Small intestine (tissue), 7 donors: ENCODE measurements around the gene TAP1. TPM values are rescaled to one million over a fixed set of nuclear protein-coding genes. Genes with fewer than 3 reads are reported as not detected.

Experiments used
- DNase-seq, 2 donors: peaks; one replicate each; pipeline versions ENCODE4 v3.0.0 to v3.0.0-alpha.2; 2013
- FAIRE-seq: peaks from 2 replicates; lab custom pipeline; 2012; peaks lifted over from hg19 to GRCh38; lab: Jason Lieb, UNC
- H3K27ac ChIP-seq, 3 donors: one replicate each; pipeline ENCODE4 v1.5.1; 2013; ENCODE audit warnings: low read length in 2 of 3, mild to moderate bottlenecking in 2 of 3, control low read depth in 1 of 3, inconsistent platforms in 1 of 3, low read depth in 1 of 3, moderate library complexity in 1 of 3
- H3K27me3 ChIP-seq, 3 donors: one replicate each; pipeline ENCODE4 v1.6.1; 2013; ENCODE audit warnings: low read length in 3 of 3, inconsistent platforms in 1 of 3; ENCODE audit not compliant: control insufficient read depth in 3 of 3, insufficient read depth in 3 of 3
- H3K36me3 ChIP-seq, 3 donors: one replicate each; pipeline ENCODE4 v1.6.1; 2013; ENCODE audit warnings: low read length in 3 of 3, inconsistent platforms in 1 of 3, low read depth in 1 of 3, mild to moderate bottlenecking in 1 of 3, moderate library complexity in 1 of 3; ENCODE audit not compliant: control insufficient read depth in 3 of 3, insufficient read depth in 2 of 3
- H3K4me1 ChIP-seq, 3 donors: one replicate each; pipeline ENCODE4 v1.6.1; 2013; ENCODE audit warnings: low read length in 2 of 3, inconsistent platforms in 1 of 3, low read depth in 1 of 3, mild to moderate bottlenecking in 1 of 3, moderate library complexity in 1 of 3; ENCODE audit not compliant: control insufficient read depth in 3 of 3, insufficient read depth in 2 of 3
- H3K4me3 ChIP-seq, 3 donors: one replicate each; pipeline ENCODE4 v1.5.1; 2013; ENCODE audit warnings: low read length in 3 of 3, control low read depth in 1 of 3, inconsistent platforms in 1 of 3, low read depth in 1 of 3, mild to moderate bottlenecking in 1 of 3, moderate library complexity in 1 of 3
- H3K9me3 ChIP-seq, 2 donors: one replicate each; pipeline ENCODE4 v1.6.1; 2013; ENCODE audit warnings: low read depth in 1 of 2, low read length in 1 of 2; ENCODE audit not compliant: control insufficient read depth in 2 of 2, insufficient read depth in 1 of 2
- WGBS, 3 donors: extraction: QIAGEN DNeasy Blood & Tissue Kit; methylation state at CpG; one replicate each; pipeline ENCODE4 v1.1.7; 2013; 5-methylcytosine and 5-hydroxymethylcytosine counted together
- polyA plus RNA-seq, 4 donors: library from polyadenylated mRNA; stranded (reverse) in 3 of 4; unstranded in 1 of 4; fragments of 200-250 nt in 3 of 4; fragments of 120-200 nt in 1 of 4; gene quantifications; one replicate each; pipeline versions ENCODE4 v1.2.1 to v1.2.3, GENCODE V29; 2013
- donor health status: healthy with polysubstance abuse.
- donor health status: control.
- donor health status: control.
- donor health status: Bipolar disorder and iron deficiency.
- donor health status: healthy.

The TAP1 gene
- polyA plus RNA-seq, 4 donors, result 20.2 to 157 (median 92.1) TPM

DNA sequence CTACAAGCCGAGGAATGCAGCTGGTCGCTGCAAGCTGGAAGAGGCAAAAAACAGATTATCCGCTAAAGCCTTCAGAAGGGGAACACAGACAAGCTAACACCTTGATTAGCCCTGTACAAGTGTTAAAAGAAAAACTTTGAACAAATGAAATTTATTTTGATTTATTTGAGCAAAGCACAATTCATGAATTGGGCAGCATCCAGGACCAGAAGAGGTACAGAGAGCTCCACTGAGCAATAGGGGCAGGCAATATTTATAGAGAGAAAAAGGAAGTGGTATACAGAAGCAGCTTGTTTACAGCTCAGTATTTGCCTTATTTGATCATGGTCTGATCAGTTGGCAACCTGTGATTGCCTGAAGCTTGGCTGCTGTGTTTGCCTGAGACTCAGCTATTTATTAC is 54.3 kb downstream of the TAP1 start:
- Histone ChIP-seq H3K9me3 (peaks cover 0 to 5% of the 10 kb centered on the region in 2 donors), H3K27ac (no peak overlapping the region), H3K27me3 (peaks cover 0 to 36% (median 7%) of the 10 kb centered on the region in 3 donors), H3K36me3 (no peaks in the 10 kb centered on the region), H3K4me3 (no peak overlapping the region), H3K4me1 (no peaks in the 10 kb centered on the region)
- WGBS, 3 donors, result 90 to 97% (median 92%) methylated on average over 3 of the region's 3 CpGs
- FAIRE-seq (no peak), DNase-seq (no peak)

- Histone ChIP-seq H3K27ac (no peak overlapping the region), H3K9me3 (peaks cover 0 to 5% of the 10 kb centered on the region in 2 donors), H3K4me1 (no peaks in the 10 kb centered on the region), H3K27me3 (peaks cover 0 to 41% (median 8%) of the 10 kb centered on the region in 3 donors), H3K36me3 (no peaks in the 10 kb centered on the region), H3K4me3 (no peak overlapping the region)
- 8 to 11% (median 9%) methylated on average over 30 of the region's 30 CpGs for WGBS, 3 donors
- FAIRE-seq (no peak), DNase-seq (peak; percentile 61 to 79)
Observed at GRCh38 chr6:32796848-32797776, 56.4 kb downstream of the TAP1 start.

Other genes with a start within 250 kb of the TAP1 start
- gene HLA-DQA1, start 216.3 kb downstream of the TAP1 start, polyA plus RNA-seq, result 10 to 100 TPM in 3 of 4 donors, 1 to 10 TPM in 1; 6.5 to 54.9 (median 31.5) TPM
- 100 to 1,000 TPM in 1 of 4 donors, 10 to 100 TPM in 3; 23.5 to 181 (median 85.8) TPM for gene HLA-DQB1, start 187.0 kb downstream of the TAP1 start, polyA plus RNA-seq
- 1 to 10 TPM in 1 of 4 donors, under 1 TPM in 1, not detected in 2; 0.09 to 2.0 TPM for gene HLA-DQA2, start 112.3 kb downstream of the TAP1 start, polyA plus RNA-seq
- gene HLA-DQB2, start 90.2 kb downstream of the TAP1 start, polyA plus RNA-seq, result 1 to 10 TPM in 1 of 4 donors, under 1 TPM in 1, not detected in 2; 0.09 to 2.7 TPM
- gene HLA-DOB, start 36.7 kb downstream of the TAP1 start, polyA plus RNA-seq, result 1 to 10 TPM in 2 of 4 donors, under 1 TPM in 1, not detected in 1; 0.74 to 4.6 (median 2.7) TPM
- gene TAP2, start 15.0 kb downstream of the TAP1 start, polyA plus RNA-seq, result 10 to 100 TPM; 12.9 to 51.5 (median 20.8) TPM
- 100 to 1,000 TPM in 3 of 4 donors, 10 to 100 TPM in 1; 48.0 to 329 (median 293) TPM for gene PSMB8, start 9.7 kb downstream of the TAP1 start, polyA plus RNA-seq
- gene PSMB9, start 488 bp upstream of the TAP1 start, polyA plus RNA-seq, result 100 to 1,000 TPM in 3 of 4 donors, 10 to 100 TPM in 1; 21.4 to 224 (median 211) TPM
- 10 to 100 TPM; 22.8 to 60.5 (median 29.8) TPM for gene HLA-DMB, start 87.3 kb upstream of the TAP1 start, polyA plus RNA-seq
- 100 to 1,000 TPM in 1 of 4 donors, 10 to 100 TPM in 3; 24.5 to 111 (median 68.5) TPM for gene HLA-DMA, start 99.4 kb upstream of the TAP1 start, polyA plus RNA-seq
- 100 to 1,000 TPM in 1 of 4 donors, 10 to 100 TPM in 3; 76.2 to 201 (median 90.6) TPM for gene BRD2, start 114.9 kb upstream of the TAP1 start, polyA plus RNA-seq
- 1 to 10 TPM in 2 of 4 donors, under 1 TPM in 2; 0.22 to 7.2 (median 3.3) TPM for gene HLA-DOA, start 155.9 kb upstream of the TAP1 start, polyA plus RNA-seq
- 100 to 1,000 TPM in 1 of 4 donors, 10 to 100 TPM in 2, 1 to 10 TPM in 1; 9.4 to 179 (median 59.4) TPM for gene HLA-DPA1, start 219.9 kb upstream of the TAP1 start, polyA plus RNA-seq
- gene HLA-DPB1, start 222.3 kb upstream of the TAP1 start, polyA plus RNA-seq, result 100 to 1,000 TPM in 1 of 4 donors, 10 to 100 TPM in 3; 14.3 to 150 (median 74.4) TPM